A549 (cell line): Measurements from ENCODE around the gene CDC14B.

Experiments
- CHD2 ChIP-seq: fragments of 150-350 bp; IDR thresholded peaks from 2 replicates; pipeline ENCODE4 v1.6.1; 2014; ENCODE audit warnings: low read length; ENCODE audit not compliant: partially characterized antibody
- ESRRA ChIP-seq: fragments of 150-350 bp; IDR thresholded peaks from 2 replicates; pipeline ENCODE4 v1.6.1; 2014; ENCODE audit warnings: mild to moderate bottlenecking, low read length, borderline replicate concordance
- MYC ChIP-seq: IDR thresholded peaks from 2 replicates; pipeline ENCODE4 v1.6.1; 2012; ENCODE audit warnings: mild to moderate bottlenecking, inconsistent platforms, low read length, improper control_type of control experiment, borderline replicate concordance
- POLR2A ChIP-seq: IDR thresholded peaks from 2 replicates; pipeline ENCODE4 v1.6.1; 2012; ENCODE audit warnings: mild to moderate bottlenecking, low read length
- TF ChIP-seq, protein P1 (sequence below): IDR thresholded peaks from 2 replicates; pipeline ENCODE4 v1.6.1; 2012
- TF ChIP-seq, protein P2 (sequence below): fragments of >200 bp; sonication (Bioruptor Twin); formaldehyde crosslinking; IDR thresholded peaks from 3 replicates; pipeline ENCODE4 v1.5.1; 2016

DNA sequence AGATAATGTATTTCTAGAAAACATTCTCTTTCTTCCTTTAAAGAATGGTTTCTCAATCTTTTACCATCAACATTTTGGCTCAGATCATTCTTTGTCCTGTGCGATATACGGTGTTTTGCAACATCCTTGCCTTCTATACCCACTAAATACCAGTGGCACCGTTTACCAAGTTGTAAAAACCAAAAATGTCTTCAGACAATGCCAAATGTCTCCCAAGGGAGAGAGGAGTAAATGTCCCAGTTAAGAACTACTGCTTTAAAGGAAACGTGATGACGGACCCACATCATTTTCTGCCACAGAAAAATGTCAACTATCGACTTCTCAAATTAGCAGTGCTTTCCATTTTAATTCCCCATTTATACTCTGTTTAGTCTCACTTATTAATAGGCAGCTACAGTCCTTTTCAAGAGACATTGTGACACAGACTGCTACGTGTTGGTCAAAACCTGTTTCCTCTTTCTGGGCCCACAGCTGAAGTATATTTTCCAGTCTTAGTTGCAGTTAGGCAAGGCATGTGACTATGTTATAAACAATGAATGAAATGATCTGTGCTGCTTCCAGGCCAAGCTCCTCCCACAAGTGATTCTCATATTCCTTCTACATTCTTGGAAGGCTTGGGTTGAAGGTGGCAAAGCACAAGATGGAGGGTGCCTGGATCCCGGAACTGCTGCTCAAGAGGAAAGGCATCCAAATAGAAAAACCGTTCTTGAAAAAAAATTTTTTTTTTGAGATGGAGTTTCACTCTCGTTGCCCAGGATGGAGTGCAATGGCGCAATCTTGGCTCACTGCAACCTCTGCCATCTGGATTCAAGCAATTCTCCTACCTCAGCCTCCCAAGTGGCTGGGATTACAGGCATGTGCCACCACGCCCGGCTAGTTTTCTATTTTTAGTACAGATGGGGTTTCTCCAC lies 26.7 kb upstream of the CDC14B start:
- TF ChIP-seq, protein P1, sequence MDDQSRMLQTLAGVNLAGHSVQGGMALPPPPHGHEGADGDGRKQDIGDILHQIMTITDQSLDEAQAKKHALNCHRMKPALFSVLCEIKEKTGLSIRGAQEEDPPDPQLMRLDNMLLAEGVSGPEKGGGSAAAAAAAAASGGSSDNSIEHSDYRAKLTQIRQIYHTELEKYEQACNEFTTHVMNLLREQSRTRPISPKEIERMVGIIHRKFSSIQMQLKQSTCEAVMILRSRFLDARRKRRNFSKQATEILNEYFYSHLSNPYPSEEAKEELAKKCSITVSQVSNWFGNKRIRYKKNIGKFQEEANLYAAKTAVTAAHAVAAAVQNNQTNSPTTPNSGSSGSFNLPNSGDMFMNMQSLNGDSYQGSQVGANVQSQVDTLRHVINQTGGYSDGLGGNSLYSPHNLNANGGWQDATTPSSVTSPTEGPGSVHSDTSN: no peak
- TF ChIP-seq ESRRA (no peak), MYC (no peak), CHD2 (no peak), POLR2A (no peak)
- TF ChIP-seq, protein P2, sequence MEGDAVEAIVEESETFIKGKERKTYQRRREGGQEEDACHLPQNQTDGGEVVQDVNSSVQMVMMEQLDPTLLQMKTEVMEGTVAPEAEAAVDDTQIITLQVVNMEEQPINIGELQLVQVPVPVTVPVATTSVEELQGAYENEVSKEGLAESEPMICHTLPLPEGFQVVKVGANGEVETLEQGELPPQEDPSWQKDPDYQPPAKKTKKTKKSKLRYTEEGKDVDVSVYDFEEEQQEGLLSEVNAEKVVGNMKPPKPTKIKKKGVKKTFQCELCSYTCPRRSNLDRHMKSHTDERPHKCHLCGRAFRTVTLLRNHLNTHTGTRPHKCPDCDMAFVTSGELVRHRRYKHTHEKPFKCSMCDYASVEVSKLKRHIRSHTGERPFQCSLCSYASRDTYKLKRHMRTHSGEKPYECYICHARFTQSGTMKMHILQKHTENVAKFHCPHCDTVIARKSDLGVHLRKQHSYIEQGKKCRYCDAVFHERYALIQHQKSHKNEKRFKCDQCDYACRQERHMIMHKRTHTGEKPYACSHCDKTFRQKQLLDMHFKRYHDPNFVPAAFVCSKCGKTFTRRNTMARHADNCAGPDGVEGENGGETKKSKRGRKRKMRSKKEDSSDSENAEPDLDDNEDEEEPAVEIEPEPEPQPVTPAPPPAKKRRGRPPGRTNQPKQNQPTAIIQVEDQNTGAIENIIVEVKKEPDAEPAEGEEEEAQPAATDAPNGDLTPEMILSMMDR: no peak
